GM12864 (cell line): Measurements from ENCODE around the gene KCNT2.

ENCODE experiments used
- DNase-seq: peaks from one replicate; pipeline ENCODE4 v3.0.0-alpha.2; 2011; ENCODE audit warnings: low read depth
- H3K4me3 ChIP-seq: 2 replicates; pipeline ENCODE4 v1.5.1; 2011; ENCODE audit warnings: mild to moderate bottlenecking, low read depth, low read length, control low read depth
- CTCF ChIP-seq: IDR thresholded peaks from 2 replicates; pipeline ENCODE4 v1.5.1; 2011; ENCODE audit warnings: low read depth, mild to moderate bottlenecking, moderate library complexity, low read length, control low read depth, inconsistent platforms; ENCODE audit errors: missing control alignments

Gene KCNT2

GRCh38 chr1:196425513-196425912, 182.7 kb downstream of the KCNT2 start:
- DNase-seq = no peak
- no peak overlapping the region for H3K4me3 ChIP-seq
- no peak for TF ChIP-seq CTCF

- H3K4me3 ChIP-seq = no peak overlapping the region
- DNase-seq = no peak
- TF ChIP-seq CTCF = no peak
These were observed 184.6 kb downstream of the KCNT2 start for GRCh38 chr1:196423612-196424011.

GRCh38 chr1:196418772-196419171, 189.5 kb downstream of the KCNT2 start:
- no peak for TF ChIP-seq CTCF
- H3K4me3 ChIP-seq = no peak overlapping the region
- DNase-seq = no peak

- DNase-seq = no peak
- no peak overlapping the region for H3K4me3 ChIP-seq
- no peak for TF ChIP-seq CTCF
These were observed 192.3 kb downstream of the KCNT2 start for GRCh38 chr1:196415978-196416377.

GRCh38 chr1:196412326-196412725, 195.9 kb downstream of the KCNT2 start:
- no peak for TF ChIP-seq CTCF
- DNase-seq = no peak
- H3K4me3 ChIP-seq = no peak overlapping the region

- TF ChIP-seq CTCF = no peak
- H3K4me3 ChIP-seq = no peak overlapping the region
- no peak for DNase-seq
These were observed 197.5 kb downstream of the KCNT2 start for GRCh38 chr1:196410768-196411167.

- no peak for DNase-seq
- no peak for TF ChIP-seq CTCF
- H3K4me3 ChIP-seq = no peak overlapping the region
These were observed 198.7 kb downstream of the KCNT2 start for GRCh38 chr1:196409586-196409985.
